Right lobe of liver (tissue), 4 donors: ENCODE data around the gene MAP1LC3B.

Source experiments
- POLR2A ChIP-seq: fragments of 450-650 bp; IDR thresholded peaks from one replicate; pipeline ENCODE4 v1.6.1; 2017; ENCODE audit warnings: antibody characterized with exemption, mild to moderate bottlenecking
- TF ChIP-seq, protein P1 (sequence below), 4 donors: fragments of 200-600 bp in 3 of 4; fragments of 450-650 bp in 1 of 4; IDR thresholded peaks; one replicate each; pipeline versions ENCODE4 v1.5.1 to v1.8.0; 2016 to 2022; ENCODE audit warnings: antibody characterized with exemption in 4 of 4, mild to moderate bottlenecking in 2 of 4
- donor health status: DM: no; HTN: no; CAD: no.
- donor health status: DM: no; HTN: no; CAD: no.
- donor health status: DM: no; HTN: yes; CAD: no.

DNA sequence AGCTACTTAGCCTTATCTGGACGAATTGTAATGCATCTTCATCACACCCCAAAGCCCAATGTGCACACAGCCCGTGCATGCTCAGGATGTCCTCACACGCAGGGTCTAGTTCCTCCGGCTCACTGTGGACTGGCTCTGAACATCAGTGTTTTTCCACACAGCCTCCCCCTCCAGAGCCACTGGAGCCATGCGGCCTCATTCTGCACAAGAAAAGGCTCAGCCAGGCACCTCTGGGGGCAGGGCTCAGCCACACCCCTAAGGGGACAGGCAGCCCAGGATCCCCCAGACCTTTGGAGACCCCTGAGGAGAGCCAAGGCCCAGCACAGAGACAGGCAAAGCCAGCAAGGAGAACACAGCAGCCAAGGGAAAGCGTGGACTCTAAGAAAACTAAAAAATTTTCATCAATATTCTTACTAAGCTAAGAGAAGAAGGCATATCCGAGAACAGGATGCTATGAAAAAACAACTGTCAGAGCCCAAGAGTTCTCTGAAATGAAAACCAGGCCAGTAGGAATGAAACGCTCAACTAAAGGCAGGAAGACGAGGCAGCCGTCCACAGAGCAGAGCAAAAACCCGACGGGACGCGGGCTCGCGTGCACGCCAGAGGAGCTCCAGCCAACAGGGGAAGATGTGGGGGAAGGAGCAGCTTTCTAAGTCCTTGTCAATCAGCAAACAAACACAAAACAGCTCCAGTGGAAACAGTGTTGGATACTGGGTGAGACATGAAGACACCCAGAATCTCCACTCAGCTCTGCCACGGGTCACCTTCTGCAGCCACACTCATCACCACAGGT is 34.5 kb downstream of the MAP1LC3B start:
- no peak for TF ChIP-seq POLR2A
- TF ChIP-seq, protein P1, sequence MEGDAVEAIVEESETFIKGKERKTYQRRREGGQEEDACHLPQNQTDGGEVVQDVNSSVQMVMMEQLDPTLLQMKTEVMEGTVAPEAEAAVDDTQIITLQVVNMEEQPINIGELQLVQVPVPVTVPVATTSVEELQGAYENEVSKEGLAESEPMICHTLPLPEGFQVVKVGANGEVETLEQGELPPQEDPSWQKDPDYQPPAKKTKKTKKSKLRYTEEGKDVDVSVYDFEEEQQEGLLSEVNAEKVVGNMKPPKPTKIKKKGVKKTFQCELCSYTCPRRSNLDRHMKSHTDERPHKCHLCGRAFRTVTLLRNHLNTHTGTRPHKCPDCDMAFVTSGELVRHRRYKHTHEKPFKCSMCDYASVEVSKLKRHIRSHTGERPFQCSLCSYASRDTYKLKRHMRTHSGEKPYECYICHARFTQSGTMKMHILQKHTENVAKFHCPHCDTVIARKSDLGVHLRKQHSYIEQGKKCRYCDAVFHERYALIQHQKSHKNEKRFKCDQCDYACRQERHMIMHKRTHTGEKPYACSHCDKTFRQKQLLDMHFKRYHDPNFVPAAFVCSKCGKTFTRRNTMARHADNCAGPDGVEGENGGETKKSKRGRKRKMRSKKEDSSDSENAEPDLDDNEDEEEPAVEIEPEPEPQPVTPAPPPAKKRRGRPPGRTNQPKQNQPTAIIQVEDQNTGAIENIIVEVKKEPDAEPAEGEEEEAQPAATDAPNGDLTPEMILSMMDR (IDR thresholded peaks at IDR 0.05), result no peak
